Small intestine (tissue), 7 donors: Measurements from ENCODE around the gene FAM110A. TPM values are rescaled to one million over a fixed set of nuclear protein-coding genes. Genes with fewer than 3 reads are reported as not detected.

ENCODE experiments used
- DNase-seq, 2 donors: peaks; one replicate each; pipeline versions ENCODE4 v3.0.0 to v3.0.0-alpha.2; 2013
- FAIRE-seq: peaks from 2 replicates; lab custom pipeline; 2012; peaks lifted over from hg19 to GRCh38; lab: Jason Lieb, UNC
- H3K27ac ChIP-seq, 3 donors: one replicate each; pipeline ENCODE4 v1.5.1; 2013; ENCODE audit warnings: low read length in 2 of 3, mild to moderate bottlenecking in 2 of 3, control low read depth in 1 of 3, inconsistent platforms in 1 of 3, low read depth in 1 of 3, moderate library complexity in 1 of 3
- H3K27me3 ChIP-seq, 3 donors: one replicate each; pipeline ENCODE4 v1.6.1; 2013; ENCODE audit warnings: low read length in 3 of 3, inconsistent platforms in 1 of 3; ENCODE audit not compliant: control insufficient read depth in 3 of 3, insufficient read depth in 3 of 3
- H3K36me3 ChIP-seq, 3 donors: one replicate each; pipeline ENCODE4 v1.6.1; 2013; ENCODE audit warnings: low read length in 3 of 3, inconsistent platforms in 1 of 3, low read depth in 1 of 3, mild to moderate bottlenecking in 1 of 3, moderate library complexity in 1 of 3; ENCODE audit not compliant: control insufficient read depth in 3 of 3, insufficient read depth in 2 of 3
- H3K4me1 ChIP-seq, 3 donors: one replicate each; pipeline ENCODE4 v1.6.1; 2013; ENCODE audit warnings: low read length in 2 of 3, inconsistent platforms in 1 of 3, low read depth in 1 of 3, mild to moderate bottlenecking in 1 of 3, moderate library complexity in 1 of 3; ENCODE audit not compliant: control insufficient read depth in 3 of 3, insufficient read depth in 2 of 3
- H3K4me3 ChIP-seq, 3 donors: one replicate each; pipeline ENCODE4 v1.5.1; 2013; ENCODE audit warnings: low read length in 3 of 3, control low read depth in 1 of 3, inconsistent platforms in 1 of 3, low read depth in 1 of 3, mild to moderate bottlenecking in 1 of 3, moderate library complexity in 1 of 3
- H3K9me3 ChIP-seq, 2 donors: one replicate each; pipeline ENCODE4 v1.6.1; 2013; ENCODE audit warnings: low read depth in 1 of 2, low read length in 1 of 2; ENCODE audit not compliant: control insufficient read depth in 2 of 2, insufficient read depth in 1 of 2
- WGBS, 3 donors: extraction: QIAGEN DNeasy Blood & Tissue Kit; methylation state at CpG; one replicate each; pipeline ENCODE4 v1.1.7; 2013; 5-methylcytosine and 5-hydroxymethylcytosine counted together
- polyA plus RNA-seq, 4 donors: library from polyadenylated mRNA; stranded (reverse) in 3 of 4; unstranded in 1 of 4; fragments of 200-250 nt in 3 of 4; fragments of 120-200 nt in 1 of 4; gene quantifications; one replicate each; pipeline versions ENCODE4 v1.2.1 to v1.2.3, GENCODE V29; 2013
- donor health status: healthy with polysubstance abuse.
- donor health status: control.
- donor health status: control.
- donor health status: Bipolar disorder and iron deficiency.
- donor health status: healthy.

Gene FAM110A
- polyA plus RNA-seq, 4 donors: 7.6 to 14.1 (median 11.7) TPM

DNA sequence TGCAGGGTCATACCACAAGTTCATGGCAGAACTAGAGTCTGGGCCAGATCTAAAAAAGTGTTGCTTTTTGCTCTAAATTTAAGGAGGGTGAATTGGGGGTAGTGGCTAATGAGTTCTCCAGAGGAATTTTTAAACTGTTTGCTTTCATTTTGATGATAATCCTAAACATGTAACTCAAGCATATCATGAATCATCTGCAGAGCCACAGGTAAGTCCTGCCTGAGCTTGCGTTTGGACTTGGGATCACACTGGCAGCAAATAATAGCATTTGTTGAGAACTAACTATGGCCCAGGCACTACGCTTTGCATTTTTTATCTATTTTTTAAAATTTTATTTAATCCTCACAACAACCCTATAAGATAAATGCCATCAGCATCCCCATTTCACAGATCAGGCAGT, 27.4 kb downstream of the FAM110A start:
- FAIRE-seq: no peak
- peaks cover 0 to 2% (median 0%) of the 10 kb centered on the region in 3 donors for H3K36me3 ChIP-seq
- no peak for DNase-seq
- H3K27ac ChIP-seq: no peak overlapping the region
- no peaks in the 10 kb centered on the region for H3K4me1 ChIP-seq
- no peak overlapping the region for H3K4me3 ChIP-seq
- no peaks in the 10 kb centered on the region for H3K9me3 ChIP-seq
- no peaks in the 10 kb centered on the region for H3K27me3 ChIP-seq
- WGBS, 3 donors: 94 to 100% (median 97%) methylated on average over 2 of the region's 2 CpGs

DNA sequence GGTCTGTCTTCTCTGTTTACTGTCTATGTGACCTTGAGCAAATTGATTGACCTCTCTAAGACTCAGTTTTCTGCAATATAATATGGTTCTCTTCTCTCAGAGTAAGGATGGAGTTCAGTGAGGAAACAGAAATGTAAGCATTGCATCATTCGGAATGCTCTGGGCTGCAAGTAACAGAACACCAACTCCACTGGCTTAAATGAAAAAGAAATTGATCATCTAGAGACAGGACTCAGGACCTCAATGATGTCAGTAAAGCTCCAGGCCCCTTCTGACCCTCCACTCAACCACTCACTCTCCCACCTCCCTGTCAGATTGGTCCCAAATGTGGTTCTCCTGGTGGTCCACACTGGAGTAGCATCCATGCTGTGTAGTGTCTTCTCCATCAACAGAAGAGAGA, 31.9 kb downstream of the FAM110A start:
- H3K4me1 ChIP-seq: no peaks in the 10 kb centered on the region
- no peaks in the 10 kb centered on the region for H3K9me3 ChIP-seq
- DNase-seq: no peak
- no peaks in the 10 kb centered on the region for H3K36me3 ChIP-seq
- no peaks in the 10 kb centered on the region for H3K27me3 ChIP-seq
- no peak for FAIRE-seq
- no peak overlapping the region for H3K4me3 ChIP-seq
- WGBS, 3 donors: 94 to 100% (median 96%) methylated on average over 1 of the region's 1 CpG
- no peak overlapping the region for H3K27ac ChIP-seq

- DNase-seq: no peak
- no peaks in the 10 kb centered on the region for H3K4me1 ChIP-seq
- no peaks in the 10 kb centered on the region for H3K27me3 ChIP-seq
- no peak for FAIRE-seq
- H3K4me3 ChIP-seq: no peak overlapping the region
- no peak overlapping the region for H3K27ac ChIP-seq
- no peaks in the 10 kb centered on the region for H3K9me3 ChIP-seq
- H3K36me3 ChIP-seq: no peaks in the 10 kb centered on the region
- WGBS, 3 donors: 89 to 95% (median 92%) methylated on average over 9 of the region's 9 CpGs
These were observed 34.8 kb downstream of the FAM110A start for GRCh38 chr20:868279-868678.

- Histone ChIP-seq H3K4me3 (no peak overlapping the region), H3K27ac (no peak overlapping the region), H3K36me3 (no peaks in the 10 kb centered on the region), H3K4me1 (no peaks in the 10 kb centered on the region), H3K9me3 (no peaks in the 10 kb centered on the region), H3K27me3 (no peaks in the 10 kb centered on the region)
- DNase-seq (no peak), FAIRE-seq (no peak)
- WGBS, 3 donors: 60 to 73% (median 62%) methylated on average over 5 of the region's 5 CpGs
These were observed 36.1 kb downstream of the FAM110A start for GRCh38 chr20:869606-870005.

DNA sequence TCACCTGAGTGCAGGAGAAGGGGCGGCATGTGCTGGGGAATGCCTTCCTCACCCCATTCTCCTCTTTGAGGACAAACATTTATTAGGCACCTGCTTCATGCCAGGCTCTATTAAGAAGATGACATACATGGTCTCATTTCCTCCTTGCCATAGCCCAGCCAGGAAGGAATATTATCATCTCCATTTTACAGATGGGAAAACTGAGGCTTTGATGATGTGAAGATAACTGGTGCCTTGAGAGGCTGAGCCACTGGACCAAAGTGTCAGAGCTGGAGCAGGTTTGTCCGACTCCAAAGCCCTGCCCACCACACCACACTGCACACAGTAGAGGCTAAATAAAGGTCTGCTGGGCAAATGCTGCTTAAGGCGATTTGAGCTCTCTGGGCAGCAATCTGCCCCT, 37.2 kb downstream of the FAM110A start:
- FAIRE-seq (no peak), DNase-seq (no peak)
- no peaks in the 10 kb centered on the region for H3K9me3 ChIP-seq
- H3K27ac ChIP-seq: no peak overlapping the region
- no peaks in the 10 kb centered on the region for H3K36me3 ChIP-seq
- H3K4me3 ChIP-seq: no peak overlapping the region
- 72 to 86% (median 78%) methylated on average over 3 of the region's 3 CpGs for WGBS, 3 donors
- no peaks in the 10 kb centered on the region for H3K27me3 ChIP-seq
- H3K4me1 ChIP-seq: no peaks in the 10 kb centered on the region

GRCh38 chr20:871436-871835, 37.9 kb downstream of the FAM110A start:
- H3K27ac ChIP-seq: no peak overlapping the region
- H3K9me3 ChIP-seq: no peaks in the 10 kb centered on the region
- FAIRE-seq: no peak
- H3K4me1 ChIP-seq: no peaks in the 10 kb centered on the region
- no peaks in the 10 kb centered on the region for H3K36me3 ChIP-seq
- no peak for DNase-seq
- H3K27me3 ChIP-seq: no peaks in the 10 kb centered on the region
- H3K4me3 ChIP-seq: no peak overlapping the region

GRCh38 chr20:871948-872347, 38.4 kb downstream of the FAM110A start:
- 51 to 68% (median 64%) methylated on average over 2 of the region's 2 CpGs for WGBS, 3 donors

GRCh38 chr20:872855-873520, 39.5 kb downstream of the FAM110A start:
- no peak overlapping the region for H3K4me3 ChIP-seq
- H3K27me3 ChIP-seq: no peaks in the 10 kb centered on the region
- H3K36me3 ChIP-seq: no peaks in the 10 kb centered on the region
- no peak overlapping the region for H3K27ac ChIP-seq
- no peaks in the 10 kb centered on the region for H3K9me3 ChIP-seq
- DNase-seq: no peak
- 52 to 69% (median 62%) methylated on average over 18 to 20 of the region's 20 CpGs for WGBS, 3 donors
- H3K4me1 ChIP-seq: no peaks in the 10 kb centered on the region
- FAIRE-seq: no peak

More at GRCh38 chr20:871948-872347, 38.4 kb downstream of the FAM110A start:
- DNase-seq (no peak), FAIRE-seq (no peak)
- no peaks in the 10 kb centered on the region for H3K4me1 ChIP-seq
- no peak overlapping the region for H3K4me3 ChIP-seq
- H3K9me3 ChIP-seq: no peaks in the 10 kb centered on the region
- H3K36me3 ChIP-seq: no peaks in the 10 kb centered on the region
- H3K27ac ChIP-seq: no peak overlapping the region
- no peaks in the 10 kb centered on the region for H3K27me3 ChIP-seq
